Activated T-helper 1 cell treated with anti-CD3 and anti-CD28 coated beads, Interleukin-12 subunit alpha, Interleukin-12 subunit beta, Interleukin-2, Interleukin-4 antibody, amounts not matched to agents 30 ng/mL and 10 ng/mL and 1 ng/mL, durations not matched to agents 14 hours and 24 hours and 36 hours (primary cell): Measurements from ENCODE around the gene CYP46A1. TPM values are rescaled to one million over a fixed set of nuclear protein-coding genes. Genes with fewer than 3 reads are reported as not detected.

Experiments used
- DNase-seq: peaks from one replicate; pipeline ENCODE4 v3.0.0; 2021; ENCODE audit warnings: low spot score
- H3K27ac Mint-ChIP-seq: one replicate; pipeline ENCODE4 v1.8.0; 2021; ENCODE audit warnings: mild to moderate bottlenecking, mixed read lengths
- H3K27me3 Mint-ChIP-seq: one replicate; pipeline ENCODE4 v1.8.0; 2022; ENCODE audit warnings: mild to moderate bottlenecking, moderate library complexity, mixed read lengths; ENCODE audit not compliant: insufficient read depth
- H3K36me3 Mint-ChIP-seq: one replicate; pipeline ENCODE4 v1.8.0; 2021; ENCODE audit warnings: low read depth, mixed read lengths
- H3K4me1 Mint-ChIP-seq: one replicate; pipeline ENCODE4 v1.8.0; 2021; ENCODE audit warnings: low read depth, mixed read lengths
- H3K4me3 Mint-ChIP-seq: one replicate; pipeline ENCODE4 v1.8.0; 2021; ENCODE audit warnings: mild to moderate bottlenecking, moderate library complexity, mixed read lengths
- H3K9me3 Mint-ChIP-seq: one replicate; pipeline ENCODE4 v1.8.0; 2021; ENCODE audit warnings: mixed read lengths
- intact Hi-C: fragments of 100-400 bp; cut with micrococcal nuclease; formaldehyde crosslinking; loops from one replicate; pipeline ENCODE4 v1.15.1; 2024
- total RNA-seq: library from RNA; stranded (reverse); gene quantifications from 2 replicates; pipeline ENCODE4 v1.2.3, GENCODE V29; 2022

Gene CYP46A1
- total RNA-seq, 1 donor from 2014 or later: not detected

DNA sequence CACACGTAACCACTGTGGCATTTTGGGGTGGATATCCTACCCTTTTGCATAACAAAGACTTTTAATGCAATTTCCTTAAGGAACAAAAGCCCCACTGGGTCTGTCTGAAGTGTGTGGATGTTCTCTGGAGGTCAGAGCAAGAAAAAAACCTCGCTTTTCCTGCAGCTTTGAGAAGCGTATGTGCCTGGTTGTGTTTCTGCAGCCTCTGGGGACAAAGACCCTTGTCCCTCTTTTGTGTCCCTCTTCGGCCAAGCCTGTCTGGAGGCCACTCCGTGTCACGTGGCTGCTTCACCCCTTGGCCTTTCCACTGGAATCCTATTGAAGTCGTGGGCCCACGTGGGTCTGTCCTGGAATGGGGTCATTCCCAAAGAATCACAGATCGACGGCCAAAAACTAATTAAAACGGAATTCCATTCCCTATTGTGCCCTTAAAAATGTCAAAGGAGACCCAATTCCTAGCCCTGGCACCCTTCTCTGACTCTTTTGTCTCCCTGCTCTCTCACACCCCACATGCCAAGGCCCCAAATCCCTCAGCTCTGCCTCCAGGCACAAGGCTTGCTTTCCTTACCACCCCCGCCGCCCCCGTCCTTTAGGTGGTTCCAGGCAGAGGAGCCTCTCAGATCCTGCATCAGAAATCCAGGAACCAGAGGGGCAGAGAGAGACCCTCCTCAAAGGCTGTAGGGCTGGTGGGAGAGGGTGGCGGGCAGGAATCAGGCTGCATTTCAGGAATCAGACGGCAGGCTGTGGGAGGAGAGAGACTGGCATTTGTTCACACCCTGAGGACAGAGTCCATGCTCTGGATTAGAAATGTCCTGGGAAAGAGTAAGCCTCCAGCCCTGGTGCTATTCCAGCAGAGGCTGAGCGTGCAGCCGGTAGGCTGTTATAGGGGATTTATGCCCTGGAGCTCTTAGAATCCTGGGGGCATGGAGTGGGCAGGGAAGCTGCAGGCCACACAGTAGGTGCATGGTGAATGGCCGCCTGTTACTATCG, 12.6 kb upstream of the CYP46A1 start:
- Mint-ChIP-seq H3K27me3 (peaks cover 4% of the 10 kb centered on the region), H3K9me3 (no peaks in the 10 kb centered on the region), H3K4me1 (no peaks in the 10 kb centered on the region), H3K4me3 (no peak overlapping the region), H3K27ac (no peak overlapping the region), H3K36me3 (no peaks in the 10 kb centered on the region)
- intact Hi-C loops: no loop called here
- no peak for DNase-seq

DNA sequence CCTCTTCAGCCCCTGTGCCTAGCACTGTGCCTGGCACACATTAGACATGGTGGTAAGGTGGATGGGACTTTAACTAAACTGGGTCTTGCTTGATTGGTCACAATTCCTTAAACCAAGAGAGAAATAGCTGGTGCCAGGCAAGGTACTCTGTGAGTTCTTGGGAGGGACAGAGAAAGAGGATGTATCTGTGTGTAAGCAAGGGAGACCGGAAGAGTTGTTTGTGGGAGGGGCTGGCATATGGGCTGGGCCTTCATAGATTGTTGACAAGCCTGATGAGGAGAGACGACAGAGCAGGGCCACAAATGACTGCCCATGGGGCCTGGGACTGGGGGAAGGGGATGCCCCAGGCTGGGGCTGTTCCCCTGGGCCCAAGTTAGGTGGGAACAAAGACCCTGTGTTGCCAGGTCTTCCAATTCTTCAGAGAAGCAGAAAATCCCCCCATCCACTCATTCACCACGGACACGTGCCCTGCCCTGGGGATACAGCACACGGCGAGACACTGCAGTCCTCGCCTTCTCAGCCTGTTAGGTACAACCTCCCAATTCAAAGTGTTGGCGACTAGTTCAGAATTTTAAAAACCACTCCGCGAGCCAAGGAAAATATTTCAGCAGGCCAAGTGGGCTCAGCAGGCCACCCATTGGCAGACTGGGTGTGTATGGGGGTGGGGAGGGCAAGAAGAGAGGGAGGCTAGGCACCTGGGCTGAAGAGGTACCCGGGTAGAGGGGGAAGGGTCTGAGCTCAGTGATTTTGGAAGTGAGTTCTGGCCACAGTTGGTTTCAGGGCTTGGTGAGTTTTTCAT, 11.4 kb upstream of the CYP46A1 start:
- peaks cover 4% of the 10 kb centered on the region for H3K27me3 Mint-ChIP-seq
- no peaks in the 10 kb centered on the region for H3K36me3 Mint-ChIP-seq
- intact Hi-C loops: no loop called here
- H3K27ac Mint-ChIP-seq: no peak overlapping the region
- DNase-seq: no peak
- no peaks in the 10 kb centered on the region for H3K4me1 Mint-ChIP-seq
- H3K9me3 Mint-ChIP-seq: no peaks in the 10 kb centered on the region
- H3K4me3 Mint-ChIP-seq: no peak overlapping the region

DNA sequence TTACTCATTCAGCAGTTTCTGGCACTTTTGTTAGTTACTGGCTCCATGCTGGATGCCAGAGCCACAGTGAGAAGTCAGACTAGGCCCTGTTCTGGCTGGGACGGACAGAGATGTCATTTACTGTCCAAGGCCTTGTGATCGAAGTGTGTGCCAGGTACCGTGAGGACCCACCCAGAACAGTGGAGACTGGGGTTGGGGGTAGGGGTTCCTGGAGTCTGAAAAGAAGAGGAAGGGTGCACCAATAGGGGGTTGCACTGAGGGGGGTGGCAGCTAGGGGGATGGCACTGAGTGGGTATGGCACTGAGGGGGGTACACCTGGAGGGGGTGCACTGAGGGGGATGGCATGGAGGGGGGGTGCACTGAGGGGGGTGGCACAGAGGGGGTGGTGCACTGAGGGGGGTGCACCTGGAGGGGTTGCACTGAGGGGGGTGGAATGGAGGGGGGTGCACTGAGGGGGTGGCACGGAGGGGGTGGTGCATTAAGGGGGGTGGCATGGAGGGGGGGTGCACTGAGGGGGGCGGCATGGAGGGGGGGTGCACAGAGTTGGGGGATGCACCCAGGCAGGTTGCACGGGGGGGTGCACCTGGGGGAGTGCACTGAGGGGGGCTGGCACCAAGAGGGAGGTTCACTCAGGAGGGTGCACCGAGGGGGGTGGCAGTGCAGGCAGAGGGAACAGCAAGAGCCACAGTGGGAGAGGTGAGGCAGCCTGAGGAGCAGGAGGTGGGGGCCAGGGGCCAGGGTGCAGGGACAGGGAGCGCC, 10.6 kb upstream of the CYP46A1 start:
- DNase-seq: no peak
- H3K27me3 Mint-ChIP-seq: peaks cover 4% of the 10 kb centered on the region
- H3K9me3 Mint-ChIP-seq: peaks cover 3% of the 10 kb centered on the region
- intact Hi-C loops: no loop called here
- H3K27ac Mint-ChIP-seq: no peak overlapping the region
- no peaks in the 10 kb centered on the region for H3K4me1 Mint-ChIP-seq
- no peak overlapping the region for H3K4me3 Mint-ChIP-seq
- H3K36me3 Mint-ChIP-seq: no peaks in the 10 kb centered on the region

DNA sequence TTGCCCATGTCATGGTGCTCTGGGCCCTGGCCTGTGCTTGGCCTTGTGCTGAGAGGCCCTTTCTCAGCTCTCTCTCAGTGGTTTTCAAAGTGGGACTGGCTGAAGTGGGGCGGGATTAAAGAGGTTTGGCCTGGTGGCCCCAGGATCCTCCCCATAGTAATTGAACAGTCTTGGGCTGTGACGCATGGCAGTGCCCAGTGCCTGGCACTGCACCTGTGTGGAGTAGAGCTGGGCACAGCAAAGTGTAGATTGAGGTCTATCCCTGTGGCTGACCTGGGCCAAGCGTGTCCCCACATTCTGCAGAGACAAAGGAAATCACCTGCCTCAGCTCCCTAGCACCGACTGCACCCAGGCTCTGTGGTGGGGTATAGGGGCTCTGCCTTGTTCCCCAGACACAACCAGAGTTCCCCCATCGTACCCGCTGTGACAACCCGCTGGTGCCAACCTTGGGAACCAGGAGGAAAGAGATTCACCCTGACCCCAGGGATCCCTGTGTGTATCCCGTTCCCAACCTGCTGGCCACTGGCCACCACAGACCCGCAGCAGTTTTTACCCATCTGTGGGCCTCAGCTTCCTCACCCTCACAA, 9.9 kb upstream of the CYP46A1 start:
- peaks cover 4% of the 10 kb centered on the region for H3K9me3 Mint-ChIP-seq
- intact Hi-C loops: no loop called here
- H3K4me1 Mint-ChIP-seq: no peaks in the 10 kb centered on the region
- no peak overlapping the region for H3K4me3 Mint-ChIP-seq
- no peaks in the 10 kb centered on the region for H3K36me3 Mint-ChIP-seq
- no peak overlapping the region for H3K27ac Mint-ChIP-seq
- no peak for DNase-seq
- H3K27me3 Mint-ChIP-seq: peaks cover 4% of the 10 kb centered on the region

DNA sequence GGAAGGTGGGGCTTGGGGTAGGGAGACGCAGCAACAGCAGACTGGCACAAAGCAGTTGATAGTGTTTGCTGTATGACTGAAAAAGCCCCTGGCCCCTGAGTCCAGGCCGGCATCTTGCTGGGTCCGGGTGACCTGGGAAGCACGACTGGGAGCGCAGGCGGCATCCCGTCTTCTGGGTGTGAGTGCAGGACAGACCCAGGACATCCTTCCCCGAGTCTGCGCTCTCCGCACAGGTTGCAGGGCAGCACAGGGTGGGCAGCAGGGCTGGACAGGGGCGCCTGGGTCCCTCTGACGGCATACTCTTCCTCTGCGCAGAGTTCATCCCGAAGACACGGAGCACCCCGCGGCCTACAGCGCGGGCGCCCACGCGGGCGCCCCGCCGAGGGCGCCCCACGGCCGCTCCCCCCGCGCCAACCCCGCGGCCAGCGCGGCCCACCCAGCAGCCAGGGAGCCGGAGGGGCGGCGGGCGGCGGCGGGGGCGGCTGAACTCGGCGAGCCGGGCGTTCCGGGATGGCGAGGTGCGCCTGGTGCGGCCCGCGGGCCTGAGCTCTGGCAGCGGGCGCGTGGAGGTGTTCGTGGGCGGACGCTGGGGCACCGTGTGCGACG, 9.2 kb upstream of the CYP46A1 start:
- H3K27ac Mint-ChIP-seq: no peak overlapping the region
- no peaks in the 10 kb centered on the region for H3K36me3 Mint-ChIP-seq
- no peak for DNase-seq
- intact Hi-C loops: no loop called here
- no peaks in the 10 kb centered on the region for H3K4me1 Mint-ChIP-seq
- peaks cover 4% of the 10 kb centered on the region for H3K9me3 Mint-ChIP-seq
- peaks cover 4% of the 10 kb centered on the region for H3K27me3 Mint-ChIP-seq
- H3K4me3 Mint-ChIP-seq: no peak overlapping the region

DNA sequence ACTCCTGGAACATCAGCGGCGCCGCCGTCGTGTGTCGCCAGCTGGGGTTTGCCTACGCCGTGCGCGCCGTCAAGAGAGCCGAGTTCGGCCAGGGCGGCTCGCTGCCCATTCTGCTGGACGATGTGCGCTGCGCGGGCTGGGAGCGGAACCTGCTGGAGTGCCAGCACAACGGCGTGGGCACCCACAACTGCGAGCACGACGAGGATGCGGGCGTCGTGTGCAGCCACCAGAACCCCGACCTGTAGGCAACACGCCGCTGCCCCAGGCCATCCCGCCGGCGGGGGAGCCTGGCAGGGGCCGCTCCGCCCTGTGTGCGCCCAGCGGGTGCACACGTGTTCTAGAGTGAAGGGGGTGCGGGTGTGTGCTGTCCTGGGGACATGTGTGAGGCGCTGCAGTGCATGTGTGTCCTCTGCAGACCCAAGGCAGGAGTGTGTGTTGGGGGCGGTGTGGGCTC, 8.7 kb upstream of the CYP46A1 start:
- H3K27ac Mint-ChIP-seq: no peak overlapping the region
- no peak overlapping the region for H3K4me3 Mint-ChIP-seq

DNA sequence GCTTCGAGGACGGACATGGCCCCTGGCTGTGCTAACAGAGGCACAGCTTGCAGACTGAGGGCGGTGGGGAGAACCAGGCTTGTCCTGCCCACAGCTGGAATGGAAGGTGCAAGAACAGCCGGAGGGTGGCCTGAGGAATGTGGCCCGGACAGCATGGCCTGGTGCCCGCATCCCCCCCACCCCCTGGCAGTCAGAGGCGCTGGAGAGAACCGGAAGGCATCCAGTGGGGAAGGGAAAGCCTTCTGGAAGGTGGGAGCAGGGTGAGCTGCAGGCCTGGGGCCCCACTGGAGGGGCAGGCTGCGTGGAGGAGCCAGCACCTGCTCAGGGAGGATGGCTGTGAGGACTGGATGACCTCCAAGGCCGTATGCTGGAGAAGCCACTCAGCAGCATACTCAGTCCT, 8.1 kb upstream of the CYP46A1 start:
- Mint-ChIP-seq H3K9me3 (peaks cover 4% of the 10 kb centered on the region), H3K4me1 (no peaks in the 10 kb centered on the region), H3K4me3 (no peak overlapping the region), H3K27ac (no peak overlapping the region), H3K36me3 (no peaks in the 10 kb centered on the region), H3K27me3 (no peaks in the 10 kb centered on the region)
- intact Hi-C loops: no loop called here
- no peak for DNase-seq

More for the DNA sequence above, 8.7 kb upstream of the CYP46A1 start:
- intact Hi-C loops: no loop called here
- peaks cover 3% of the 10 kb centered on the region for H3K27me3 Mint-ChIP-seq
- no peaks in the 10 kb centered on the region for H3K36me3 Mint-ChIP-seq
- no peak for DNase-seq
- H3K9me3 Mint-ChIP-seq: peaks cover 4% of the 10 kb centered on the region
- H3K4me1 Mint-ChIP-seq: no peaks in the 10 kb centered on the region

DNA sequence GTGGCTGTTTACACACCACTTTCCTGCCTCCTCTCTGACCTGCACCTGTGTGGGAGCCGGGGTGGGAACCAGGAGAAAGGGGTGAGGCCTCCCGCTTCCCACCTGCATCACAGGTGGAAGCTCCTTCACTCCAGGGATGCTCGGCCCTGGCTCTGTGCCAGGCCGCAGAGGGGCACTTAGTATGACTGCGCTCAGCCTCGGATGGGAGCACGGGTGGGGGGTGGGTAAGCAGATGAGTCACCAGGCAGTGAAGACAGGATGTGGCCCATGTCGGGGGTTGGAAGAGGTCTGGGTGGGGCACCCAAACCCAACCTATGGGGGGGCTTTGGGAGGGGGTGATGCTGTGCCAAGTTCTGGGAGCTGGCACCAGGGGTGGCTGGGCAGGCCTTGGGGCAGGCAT, 7.4 kb upstream of the CYP46A1 start:
- no peak overlapping the region for H3K27ac Mint-ChIP-seq
- intact Hi-C loops: no loop called here
- H3K4me1 Mint-ChIP-seq: no peaks in the 10 kb centered on the region
- no peak for DNase-seq
- H3K9me3 Mint-ChIP-seq: peaks cover 4% of the 10 kb centered on the region
- no peaks in the 10 kb centered on the region for H3K36me3 Mint-ChIP-seq
- H3K27me3 Mint-ChIP-seq: no peaks in the 10 kb centered on the region
- no peak overlapping the region for H3K4me3 Mint-ChIP-seq

DNA sequence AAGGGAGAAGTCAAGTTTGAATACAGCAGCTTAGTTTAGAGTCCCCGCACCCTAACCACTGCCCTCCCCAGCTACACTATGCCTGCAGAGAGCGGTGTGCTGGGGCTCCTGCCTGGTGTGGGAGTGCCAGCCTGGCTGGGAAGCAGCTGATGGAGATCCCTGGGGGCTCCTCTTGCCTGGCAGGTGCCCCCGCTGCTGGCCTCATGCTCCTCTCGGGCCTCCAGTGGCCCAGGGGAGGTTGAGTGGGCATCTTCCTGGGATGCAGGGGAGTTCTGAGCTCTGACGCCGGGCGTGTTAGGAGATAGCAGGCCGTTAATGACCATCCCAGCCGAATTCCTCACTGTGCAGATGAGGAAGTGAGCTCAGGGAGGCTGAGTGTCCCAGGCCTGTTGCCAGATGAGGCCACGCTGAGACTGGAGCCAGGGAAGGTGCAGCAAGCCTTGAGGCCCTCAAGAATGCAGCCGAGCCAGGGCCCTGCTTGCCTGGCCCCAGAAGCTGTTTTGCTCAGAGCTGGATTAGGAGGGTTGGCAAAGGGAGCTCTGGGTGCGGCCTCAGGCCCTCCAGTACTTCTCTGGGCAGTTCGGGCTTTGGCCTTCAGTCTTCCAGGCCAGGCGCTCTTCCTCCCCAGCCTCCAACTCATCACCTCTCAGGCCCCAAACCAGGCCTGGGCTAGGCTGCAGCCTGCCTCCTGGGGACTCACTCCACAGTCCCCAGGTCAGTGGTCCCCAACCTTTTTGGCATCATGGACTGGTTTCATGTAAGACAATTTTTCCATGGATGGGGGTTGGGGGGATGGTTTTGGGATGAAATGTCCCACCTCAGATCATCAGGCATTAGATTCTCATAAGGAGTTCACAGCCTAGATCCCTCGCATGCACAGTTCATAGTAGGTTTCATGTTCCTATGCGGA, 6.6 kb upstream of the CYP46A1 start:
- intact Hi-C loops: no loop called here
- H3K9me3 Mint-ChIP-seq: peaks cover 4% of the 10 kb centered on the region
- peaks cover 1% of the 10 kb centered on the region for H3K4me1 Mint-ChIP-seq
- H3K27me3 Mint-ChIP-seq: no peaks in the 10 kb centered on the region
- DNase-seq: no peak
- H3K4me3 Mint-ChIP-seq: no peak overlapping the region
- H3K27ac Mint-ChIP-seq: no peak overlapping the region
- H3K36me3 Mint-ChIP-seq: no peaks in the 10 kb centered on the region

DNA sequence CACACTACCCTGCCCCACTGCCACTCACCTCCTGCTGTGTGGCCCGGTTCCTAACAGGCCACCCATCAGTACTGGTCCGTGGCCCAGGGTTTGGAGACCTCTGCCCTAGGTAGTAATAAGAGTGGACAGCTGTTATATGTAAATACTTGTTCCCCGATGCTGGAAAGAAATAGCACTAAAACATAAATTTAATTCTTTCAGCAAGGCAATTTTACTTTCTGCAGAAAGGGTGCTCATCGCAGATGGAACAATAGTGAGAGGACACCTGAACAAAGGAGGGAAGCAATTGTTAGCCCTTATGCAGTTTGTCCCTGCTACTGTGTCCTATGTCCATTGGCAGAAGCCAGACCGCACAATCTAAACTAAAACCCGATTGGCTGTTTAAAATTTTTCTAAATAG, 5.9 kb upstream of the CYP46A1 start:
- intact Hi-C loops: no loop called here
- peaks cover 5% of the 10 kb centered on the region for H3K4me1 Mint-ChIP-seq
- no peaks in the 10 kb centered on the region for H3K27me3 Mint-ChIP-seq
- no peaks in the 10 kb centered on the region for H3K36me3 Mint-ChIP-seq
- H3K9me3 Mint-ChIP-seq: peaks cover 4% of the 10 kb centered on the region
- H3K27ac Mint-ChIP-seq: no peak overlapping the region
- DNase-seq: no peak
- H3K4me3 Mint-ChIP-seq: no peak overlapping the region

DNA sequence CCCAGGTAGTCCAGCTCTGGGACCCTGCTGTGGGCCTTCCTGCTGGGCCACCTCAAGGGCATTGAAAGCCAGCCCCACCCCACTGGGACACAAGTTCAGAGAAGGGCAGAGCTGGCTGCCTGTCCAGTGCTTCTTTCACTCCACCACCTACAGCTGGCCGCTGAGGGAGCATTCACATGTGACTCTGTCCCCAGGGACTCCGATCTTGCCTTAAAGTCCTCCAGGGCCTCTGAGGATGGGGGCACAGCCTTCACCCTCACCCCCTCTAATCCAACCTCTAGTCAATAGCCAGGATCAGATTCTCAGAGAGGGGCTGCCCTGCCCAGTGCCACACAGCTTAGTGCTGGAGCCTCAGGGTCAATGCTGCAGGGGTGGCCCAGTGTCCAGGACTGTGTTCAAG, 5.0 kb upstream of the CYP46A1 start:
- Mint-ChIP-seq H3K4me3 (no peak overlapping the region), H3K9me3 (peaks cover 4% of the 10 kb centered on the region), H3K4me1 (peaks cover 5% of the 10 kb centered on the region), H3K27me3 (peaks cover 3% of the 10 kb centered on the region), H3K36me3 (no peaks in the 10 kb centered on the region), H3K27ac (no peak overlapping the region)
- intact Hi-C loops: no loop called here
- no peak for DNase-seq
